ENCODE results near the gene HMGXB3. TPM values are rescaled to one million over a fixed set of nuclear protein-coding genes. Genes with fewer than 3 reads are reported as not detected.

Gene HMGXB3
- total RNA-seq, 1 experiment from 2014 or later = 23.8 TPM

DNA sequence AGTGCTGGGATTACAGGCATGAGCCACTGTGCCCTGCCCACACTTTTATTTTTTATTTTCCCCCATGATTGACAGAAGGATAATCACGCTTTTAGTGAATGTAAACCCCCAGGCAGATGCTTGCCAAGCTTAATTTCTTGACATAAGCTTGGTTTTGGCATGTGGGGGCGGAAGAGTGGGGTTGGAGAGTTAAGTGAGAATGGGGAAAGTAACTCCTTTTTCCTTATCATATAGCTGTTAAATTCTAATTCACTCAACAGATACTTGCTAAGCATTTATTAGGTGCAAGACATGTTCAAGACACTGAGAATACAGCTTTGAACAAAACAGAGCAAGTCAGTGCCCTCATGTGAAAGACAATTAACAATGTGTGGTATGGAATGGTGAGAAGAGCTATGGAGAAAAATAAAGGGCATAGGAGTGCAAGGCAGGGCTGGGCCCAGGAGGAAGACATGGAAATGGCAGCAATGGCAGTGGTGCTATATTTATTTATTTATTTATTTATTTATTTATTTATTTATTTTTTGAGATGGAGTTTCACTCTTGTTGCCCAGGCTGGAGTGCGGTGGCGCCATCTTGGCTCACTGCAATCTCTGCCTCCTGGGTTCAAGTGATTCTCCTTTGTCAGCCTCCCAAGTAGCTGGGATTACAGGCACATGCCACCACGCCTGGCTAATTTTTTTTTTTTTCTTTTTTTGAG, 37.8 kb upstream of the HMGXB3 start:
- Histone ChIP-seq H3K27me3 (ENCODE audit: control insufficient read depth, insufficient read depth, low read length) (no peaks in the 10 kb centered on the region; the same call in 1 of the 2 replicates), H3K36me3 (replicated peaks; ENCODE audit: control insufficient read depth, insufficient read depth, low read length) (no peaks in the 10 kb centered on the region)

DNA sequence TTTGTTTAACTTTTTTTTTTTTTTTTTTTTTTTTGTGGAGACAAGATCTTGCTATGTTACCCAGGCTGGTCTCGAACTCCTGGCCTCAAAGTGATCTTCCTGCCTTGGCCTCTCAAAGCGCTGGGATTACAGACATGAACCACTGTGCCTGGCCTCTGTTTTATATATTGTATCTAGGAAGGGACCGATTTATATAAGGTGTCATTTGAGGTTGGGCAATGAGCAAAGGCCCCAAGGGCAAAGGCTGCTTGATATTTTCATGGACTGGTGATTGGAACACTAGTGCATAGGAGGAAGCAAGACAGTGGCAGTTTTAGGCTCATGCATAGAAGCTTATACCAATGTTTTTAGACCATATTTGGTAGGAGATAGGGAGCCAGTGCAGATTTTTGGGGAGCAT, 36.8 kb upstream of the HMGXB3 start:
- no peak for DNase-seq
- H3K4me3 ChIP-seq (ENCODE audit: insufficient read depth, low read depth, low read length) = no peak overlapping the region

More for the DNA sequence above, 37.8 kb upstream of the HMGXB3 start:
- DNase-seq = no peak
- no peak overlapping the region for H3K4me3 ChIP-seq (ENCODE audit: insufficient read depth, low read depth, low read length)

DNA sequence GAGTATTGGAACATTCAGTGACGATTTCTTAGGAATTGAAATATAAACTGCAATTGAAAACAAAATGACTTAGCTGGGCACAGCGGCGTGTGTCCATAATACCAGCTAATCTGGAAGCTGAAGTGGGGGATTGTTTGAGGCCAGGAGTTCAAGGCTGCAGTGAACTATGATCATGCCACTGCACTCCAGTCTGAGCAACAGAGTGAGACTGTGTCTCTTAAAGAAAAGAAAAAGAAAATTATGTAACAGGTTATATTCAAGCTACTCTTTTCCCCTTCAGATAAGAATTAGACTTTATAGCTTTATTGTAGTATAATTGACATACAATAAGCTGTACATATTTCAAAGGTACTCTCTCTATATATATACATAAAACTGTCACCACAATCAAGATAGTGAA, 33.6 kb upstream of the HMGXB3 start:
- Histone ChIP-seq H3K4me3 (ENCODE audit: insufficient read depth, low read depth, low read length) (no peak overlapping the region), H3K36me3 (replicated peaks; ENCODE audit: control insufficient read depth, insufficient read depth, low read length) (no peaks in the 10 kb centered on the region), H3K27me3 (ENCODE audit: control insufficient read depth, insufficient read depth, low read length) (no peaks in the 10 kb centered on the region)
- no peak for DNase-seq

More for the DNA sequence above, 36.8 kb upstream of the HMGXB3 start:
- no peaks in the 10 kb centered on the region; the same call in 1 of the 2 replicates for H3K27me3 ChIP-seq (ENCODE audit: control insufficient read depth, insufficient read depth, low read length)
- H3K36me3 ChIP-seq (replicated peaks; ENCODE audit: control insufficient read depth, insufficient read depth, low read length) = no peaks in the 10 kb centered on the region

DNA sequence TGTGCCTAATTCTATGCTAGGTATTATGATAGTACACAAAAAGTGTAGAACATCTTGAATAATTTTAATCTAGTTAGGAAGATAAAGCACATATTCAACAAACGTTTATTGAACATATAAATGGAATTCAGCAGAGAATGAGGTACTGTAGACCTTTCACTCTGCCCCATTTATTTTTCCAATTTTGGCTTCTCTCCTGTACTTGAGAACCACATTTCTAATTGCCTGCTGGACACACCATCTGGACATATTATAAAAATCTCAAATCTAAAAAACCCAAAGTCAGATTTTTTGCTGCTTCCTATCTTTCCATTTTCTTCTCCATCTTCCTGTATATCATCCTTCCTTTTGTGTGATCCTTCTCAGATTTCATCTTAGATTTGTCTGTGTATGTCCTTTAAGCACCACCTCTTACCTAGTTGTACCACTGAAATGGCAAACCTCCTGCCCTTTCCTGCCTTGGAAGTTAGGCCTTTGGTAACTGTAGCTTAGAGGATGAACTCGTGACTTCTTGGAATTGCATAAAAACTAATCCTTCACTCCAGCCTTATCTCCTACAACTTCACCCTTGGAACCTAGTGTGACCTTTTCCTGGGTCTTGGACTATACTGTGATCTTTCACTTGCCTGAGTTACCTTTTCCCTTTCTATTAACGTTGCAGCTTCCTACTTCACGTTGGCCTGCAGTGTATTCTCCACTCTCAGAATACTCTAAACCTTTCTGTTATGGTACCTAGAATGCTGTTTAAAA, 31.2 kb upstream of the HMGXB3 start:
- Histone ChIP-seq H3K36me3 (replicated peaks; ENCODE audit: control insufficient read depth, insufficient read depth, low read length) (no peaks in the 10 kb centered on the region), H3K27me3 (ENCODE audit: control insufficient read depth, insufficient read depth, low read length) (no peaks in the 10 kb centered on the region)

DNA sequence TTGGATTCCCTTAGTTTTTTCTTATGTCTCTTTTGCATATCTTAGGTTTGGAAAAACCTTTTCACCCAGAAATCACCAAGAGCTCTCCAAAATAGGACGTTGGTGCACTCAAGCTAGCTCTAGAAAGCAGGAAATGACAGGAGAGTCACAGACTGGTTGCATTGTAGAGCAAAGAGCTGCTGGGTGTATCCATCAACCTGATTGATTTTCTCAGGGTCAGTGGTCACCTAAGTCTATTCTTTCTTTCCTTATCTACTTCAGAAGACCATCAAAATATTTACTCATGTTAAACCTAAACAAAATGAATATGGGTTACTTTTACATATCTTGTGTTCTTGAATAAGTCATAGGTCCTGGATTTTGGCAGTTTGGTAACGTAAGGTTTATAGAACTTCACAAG, 25.1 kb upstream of the HMGXB3 start:
- H3K4me3 ChIP-seq (ENCODE audit: insufficient read depth, low read depth, low read length) = no peak overlapping the region
- no peak for DNase-seq
- no peaks in the 10 kb centered on the region; the same call in 1 of the 2 replicates for H3K36me3 ChIP-seq (replicated peaks; ENCODE audit: control insufficient read depth, insufficient read depth, low read length)
- no peaks in the 10 kb centered on the region for H3K27me3 ChIP-seq (ENCODE audit: control insufficient read depth, insufficient read depth, low read length)

More for the DNA sequence above, 31.2 kb upstream of the HMGXB3 start:
- no peak overlapping the region for H3K4me3 ChIP-seq (ENCODE audit: insufficient read depth, low read depth, low read length)
- no peak for DNase-seq

DNA sequence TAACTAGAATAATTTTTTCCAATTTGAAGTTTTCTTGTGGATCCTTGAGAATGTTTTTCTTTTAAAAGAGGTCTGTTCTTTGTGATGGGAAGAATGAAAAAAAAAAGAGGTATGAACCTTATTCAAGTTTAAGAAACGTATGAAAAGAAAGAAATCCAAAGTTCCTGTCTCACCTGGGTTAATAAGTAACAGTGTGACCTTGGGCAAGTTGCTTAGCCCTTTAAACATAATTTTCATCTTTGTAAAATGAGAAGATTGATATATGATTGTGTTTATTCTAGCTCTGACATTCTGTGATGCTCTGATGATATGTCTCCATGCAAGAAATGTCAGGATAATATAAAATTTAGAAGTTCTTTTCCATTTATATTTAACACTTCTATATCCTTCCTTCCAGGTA, 20.6 kb upstream of the HMGXB3 start:
- no peak overlapping the region for H3K4me3 ChIP-seq (ENCODE audit: insufficient read depth, low read depth, low read length)
- H3K27me3 ChIP-seq (ENCODE audit: control insufficient read depth, insufficient read depth, low read length) = no peaks in the 10 kb centered on the region
- DNase-seq = no peak
- peaks cover 1% of the 10 kb centered on the region; the same call in 1 of the 2 replicates for H3K36me3 ChIP-seq (replicated peaks; ENCODE audit: control insufficient read depth, insufficient read depth, low read length)

DNA sequence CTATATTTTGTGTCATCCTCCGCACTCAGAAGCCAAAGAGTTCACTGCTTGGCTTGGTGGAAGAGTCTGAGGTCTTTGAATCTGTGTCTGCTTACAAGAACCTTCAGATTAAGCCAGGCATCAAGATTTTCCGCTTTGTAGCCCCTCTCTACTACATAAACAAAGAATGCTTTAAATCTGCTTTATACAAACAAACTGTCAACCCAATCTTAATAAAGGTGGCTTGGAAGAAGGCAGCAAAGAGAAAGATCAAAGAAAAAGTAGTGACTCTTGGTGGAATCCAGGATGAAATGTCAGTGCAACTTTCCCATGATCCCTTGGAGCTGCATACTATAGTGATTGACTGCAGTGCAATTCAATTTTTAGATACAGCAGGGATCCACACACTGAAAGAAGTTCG, 19.3 kb upstream of the HMGXB3 start:
- Histone ChIP-seq H3K27me3 (ENCODE audit: control insufficient read depth, insufficient read depth, low read length) (no peaks in the 10 kb centered on the region), H3K4me3 (ENCODE audit: insufficient read depth, low read depth, low read length) (no peak overlapping the region), H3K36me3 (replicated peaks; ENCODE audit: control insufficient read depth, insufficient read depth, low read length) (peaks cover 1% of the 10 kb centered on the region; the same call in 1 of the 2 replicates)
- no peak for DNase-seq

DNA sequence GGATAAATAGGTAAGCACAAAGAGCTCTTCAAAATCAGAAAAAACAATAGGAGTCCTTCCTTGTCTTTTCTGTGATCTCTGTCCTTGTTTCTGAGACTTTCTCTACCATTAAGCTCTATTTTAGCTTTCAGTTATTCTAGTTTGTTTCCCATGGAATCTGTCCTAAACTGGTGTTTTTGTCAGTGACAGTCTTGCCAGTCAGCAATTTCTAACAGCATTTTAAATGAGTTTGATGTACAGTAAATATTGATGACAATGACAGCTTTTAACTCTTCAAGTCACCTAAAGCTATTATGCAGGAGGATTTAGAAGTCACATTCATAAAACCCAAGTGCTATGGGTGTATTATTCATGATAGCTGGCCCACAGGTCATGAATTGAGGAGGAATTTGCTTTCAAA, 18.0 kb upstream of the HMGXB3 start:
- peaks cover 1% of the 10 kb centered on the region; the same call in 1 of the 2 replicates for H3K36me3 ChIP-seq (replicated peaks; ENCODE audit: control insufficient read depth, insufficient read depth, low read length)
- H3K4me3 ChIP-seq (ENCODE audit: insufficient read depth, low read depth, low read length) = no peak overlapping the region
- H3K27me3 ChIP-seq (ENCODE audit: control insufficient read depth, insufficient read depth, low read length) = no peaks in the 10 kb centered on the region
- no peak for DNase-seq

DNA sequence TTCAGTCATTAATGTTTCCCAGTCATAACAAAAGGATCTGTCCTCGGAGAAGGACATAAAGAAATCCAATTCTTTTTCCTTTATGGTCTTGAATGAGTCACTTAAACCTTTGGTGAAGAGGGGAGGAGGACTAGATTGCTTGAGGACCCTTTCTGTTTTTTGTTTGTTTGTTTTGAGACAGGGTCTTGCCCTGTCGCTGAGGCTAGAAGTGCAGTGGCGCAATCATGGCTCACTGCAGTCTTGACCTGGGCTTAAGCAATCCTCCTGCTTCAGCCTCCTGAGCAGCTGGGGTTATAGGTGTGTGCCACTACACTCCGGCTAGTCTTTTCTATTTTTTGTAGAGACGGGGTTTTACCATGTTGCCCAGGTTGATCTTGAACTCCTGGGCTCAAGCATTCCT, 12.4 kb upstream of the HMGXB3 start:
- no peak overlapping the region for H3K4me3 ChIP-seq (ENCODE audit: insufficient read depth, low read depth, low read length)
- no peaks in the 10 kb centered on the region for H3K36me3 ChIP-seq (replicated peaks; ENCODE audit: control insufficient read depth, insufficient read depth, low read length)
- no peak for DNase-seq
- no peaks in the 10 kb centered on the region for H3K27me3 ChIP-seq (ENCODE audit: control insufficient read depth, insufficient read depth, low read length)

DNA sequence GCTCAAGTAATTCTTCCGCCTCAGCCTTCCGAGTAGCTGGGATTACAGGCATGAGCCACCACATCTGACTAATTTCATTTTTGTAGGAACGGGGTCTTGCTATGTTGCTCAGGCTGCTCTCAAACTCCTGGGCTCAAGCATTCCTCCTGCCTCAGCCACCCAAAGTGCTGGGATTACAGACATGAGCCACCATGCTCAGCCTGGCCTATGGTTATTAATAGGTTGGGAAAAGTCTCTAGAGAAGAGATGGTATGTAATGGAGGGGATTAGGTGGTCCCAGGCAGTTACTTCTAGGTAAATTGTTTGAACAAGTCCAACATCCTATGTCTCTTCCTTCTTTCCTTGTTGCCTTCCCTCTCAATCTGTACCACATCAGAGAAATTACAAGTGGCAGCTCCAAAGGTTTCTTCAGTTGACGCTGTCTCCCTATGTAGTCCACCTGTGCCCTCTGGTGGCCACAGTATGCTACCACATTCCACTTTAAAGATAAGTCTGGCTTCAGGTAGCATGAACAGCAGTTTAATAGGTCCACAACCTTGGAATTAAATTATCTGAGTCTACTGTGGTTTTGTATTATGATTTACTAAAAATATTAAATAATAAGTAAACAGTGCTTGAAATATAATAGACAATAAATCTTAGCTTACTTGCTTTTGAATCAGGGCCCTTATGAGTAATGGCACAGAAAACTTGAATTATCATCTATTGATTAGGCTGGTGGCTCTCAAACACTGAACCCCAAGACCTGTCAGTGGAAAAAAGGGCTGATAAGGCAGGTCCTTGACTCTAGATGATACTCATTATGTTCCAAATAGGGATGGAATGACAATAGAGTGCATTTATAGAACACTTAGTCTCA, 9.8 kb upstream of the HMGXB3 start:
- H3K4me3 ChIP-seq (ENCODE audit: insufficient read depth, low read depth, low read length) = no peak overlapping the region
- H3K27me3 ChIP-seq (ENCODE audit: control insufficient read depth, insufficient read depth, low read length) = no peaks in the 10 kb centered on the region
- H3K36me3 ChIP-seq (replicated peaks; ENCODE audit: control insufficient read depth, insufficient read depth, low read length) = no peaks in the 10 kb centered on the region
- DNase-seq = peak; percentile 70

DNA sequence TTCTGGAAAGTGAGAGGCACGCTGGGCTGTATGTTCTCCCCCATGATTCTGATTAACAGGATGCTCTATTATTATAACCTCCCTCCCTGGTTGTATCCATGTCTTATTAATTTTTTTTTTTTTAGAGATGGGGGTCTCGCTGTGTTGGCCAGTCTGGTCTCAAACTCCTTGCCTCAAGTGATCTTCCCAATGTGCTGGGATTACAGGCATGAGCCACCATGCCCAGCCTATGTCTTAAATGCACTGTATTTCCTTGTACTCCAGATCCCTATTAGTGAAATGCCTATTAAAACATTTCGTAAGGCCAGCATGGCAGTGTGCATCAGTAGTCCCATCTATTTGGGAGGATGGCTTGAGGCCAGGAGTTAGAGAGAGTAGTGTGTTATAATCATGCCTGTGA, 7.1 kb upstream of the HMGXB3 start:
- Histone ChIP-seq H3K27me3 (ENCODE audit: control insufficient read depth, insufficient read depth, low read length) (no peaks in the 10 kb centered on the region), H3K4me3 (ENCODE audit: insufficient read depth, low read depth, low read length) (no peak overlapping the region), H3K36me3 (replicated peaks; ENCODE audit: control insufficient read depth, insufficient read depth, low read length) (no peaks in the 10 kb centered on the region)
- no peak for DNase-seq

DNA sequence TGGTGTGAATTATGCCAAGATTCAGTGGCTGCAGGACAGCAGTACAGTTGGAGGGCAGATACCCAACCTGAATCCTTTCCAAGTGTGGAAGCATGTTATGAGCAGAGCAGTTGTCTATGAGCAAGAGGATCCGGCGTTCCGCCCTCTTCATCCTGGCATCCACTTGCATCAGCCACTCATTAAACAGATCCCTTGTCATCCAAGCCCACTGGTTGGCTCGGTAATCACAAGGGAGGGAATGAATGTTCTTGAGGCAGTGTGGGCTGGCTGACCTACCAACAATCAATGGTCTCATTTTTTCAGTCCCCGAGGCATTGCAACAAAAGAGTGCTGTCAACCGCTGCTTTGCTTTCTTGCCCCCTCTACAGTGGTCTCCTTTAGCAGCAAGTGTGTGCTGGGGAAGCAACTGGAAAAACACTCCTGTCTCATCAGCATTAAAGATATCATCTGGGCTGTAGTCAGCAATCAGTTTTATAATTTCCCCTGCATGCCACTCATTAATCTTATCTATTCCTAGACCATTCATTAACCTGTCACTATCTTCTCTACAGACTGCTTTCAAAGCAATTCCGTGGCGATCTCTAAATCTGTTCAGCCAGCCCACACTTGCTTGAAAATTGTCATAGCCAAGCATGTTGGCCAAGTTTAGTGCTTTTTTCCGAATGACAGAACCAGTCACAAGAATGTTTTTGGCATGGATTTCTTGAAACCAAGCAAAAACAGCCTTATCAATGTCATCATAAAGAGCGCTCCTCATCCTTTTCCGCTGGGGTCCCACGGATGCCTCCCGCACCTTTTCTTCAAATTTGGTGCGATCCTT, 4.9 kb upstream of the HMGXB3 start:
- H3K4me3 ChIP-seq (ENCODE audit: insufficient read depth, low read depth, low read length) = no peak overlapping the region
- no peaks in the 10 kb centered on the region for H3K36me3 ChIP-seq (replicated peaks; ENCODE audit: control insufficient read depth, insufficient read depth, low read length)
- H3K27me3 ChIP-seq (ENCODE audit: control insufficient read depth, insufficient read depth, low read length) = no peaks in the 10 kb centered on the region
- DNase-seq = no peak

DNA sequence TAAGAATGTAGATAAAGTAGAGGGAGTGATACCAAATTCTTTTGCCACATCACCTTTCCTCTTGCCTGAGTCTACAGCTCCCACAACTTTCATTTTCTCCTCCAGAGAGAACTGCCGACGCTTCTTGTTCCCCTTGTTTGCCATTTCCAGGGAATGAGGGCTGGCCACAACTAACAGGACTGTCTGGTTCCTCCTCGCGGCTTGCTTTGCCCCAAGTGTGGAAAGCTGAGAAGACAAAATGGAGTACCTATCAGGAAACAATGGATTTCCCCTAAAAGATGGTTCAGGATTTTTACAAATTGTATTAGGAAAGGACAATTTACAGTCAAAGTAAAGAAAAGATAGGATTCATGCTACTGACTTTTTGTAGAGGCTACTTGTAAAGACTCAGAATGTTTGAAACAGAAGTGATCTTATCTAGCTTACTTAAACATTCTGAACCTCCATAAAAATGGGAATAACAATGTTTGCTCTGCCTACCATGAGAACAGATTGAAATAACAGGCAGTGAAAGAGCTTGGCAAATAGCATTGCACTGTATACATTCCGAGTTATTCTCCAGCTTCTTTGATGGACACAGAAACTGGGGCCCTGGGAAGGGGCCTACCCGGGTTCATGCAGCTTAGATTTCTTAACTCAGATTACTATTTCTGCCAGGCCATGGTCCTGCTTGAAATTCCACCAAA, 4.2 kb upstream of the HMGXB3 start:
- no peak overlapping the region for H3K4me3 ChIP-seq (ENCODE audit: insufficient read depth, low read depth, low read length)
- H3K36me3 ChIP-seq (replicated peaks; ENCODE audit: control insufficient read depth, insufficient read depth, low read length) = no peaks in the 10 kb centered on the region
- DNase-seq = no peak
- H3K27me3 ChIP-seq (ENCODE audit: control insufficient read depth, insufficient read depth, low read length) = no peaks in the 10 kb centered on the region
